DMS153 treated with DMSO at 0.1 percent for 48 hours (cell line): ENCODE measurements around the gene ING1.
"Not testable (repeated sequence)": the region's sequence is repeated elsewhere in the genome, so short reads cannot be mapped to it uniquely, and the experiment has no call there.

ENCODE experiments used
- DNase-seq: peaks from one replicate; lab custom pipeline; 2025; ENCODE audit not compliant: unreplicated experiment; lab: John Stamatoyannopoulos, UW

Gene ING1

GRCh38 chr13:110690516-110690915 lies 23.0 kb upstream of the ING1 start:
- DNase-seq = no peak

DNA sequence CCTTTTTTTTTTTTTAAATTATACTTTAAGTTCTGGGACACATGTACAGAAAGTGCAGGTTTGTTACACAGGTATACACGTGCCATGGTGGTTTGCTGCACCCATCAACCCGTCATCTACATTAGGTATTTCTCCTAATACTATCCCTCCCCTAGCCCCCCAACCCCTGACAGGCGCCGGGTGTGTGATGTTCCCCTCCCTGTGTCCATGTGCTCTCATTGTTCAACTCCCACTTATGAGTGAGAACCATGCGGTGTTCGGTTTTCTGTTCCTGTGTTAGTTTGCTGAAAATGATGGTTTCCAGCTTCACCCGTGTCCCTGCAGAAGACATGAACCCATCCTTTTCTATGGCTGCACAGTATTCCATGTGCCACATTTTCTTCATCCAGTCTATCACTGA lies 17.7 kb upstream of the ING1 start:
- DNase-seq = not testable (repeated sequence)

- DNase-seq = no peak
These were observed 16.7 kb upstream of the ING1 start for GRCh38 chr13:110696776-110697175.

DNA sequence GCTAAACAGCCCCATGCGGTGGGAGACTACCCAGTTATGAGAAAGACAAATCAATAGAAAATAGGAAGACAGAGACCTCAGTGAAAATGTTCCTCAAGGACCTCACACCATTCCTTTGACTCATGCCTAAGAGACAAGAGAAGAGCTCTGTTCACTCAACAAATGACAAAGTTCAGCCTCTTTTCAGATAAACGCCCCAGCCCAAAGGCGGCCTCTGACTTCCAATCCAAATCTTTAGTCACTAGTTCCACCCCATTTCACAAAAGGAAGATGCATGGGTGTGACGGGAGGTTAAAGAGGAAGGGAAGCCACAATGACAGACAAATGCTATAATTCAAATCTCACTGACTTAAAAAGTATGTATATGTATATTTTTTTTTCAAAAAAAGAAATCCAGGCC lies 15.7 kb upstream of the ING1 start:
- DNase-seq = no peak

DNA sequence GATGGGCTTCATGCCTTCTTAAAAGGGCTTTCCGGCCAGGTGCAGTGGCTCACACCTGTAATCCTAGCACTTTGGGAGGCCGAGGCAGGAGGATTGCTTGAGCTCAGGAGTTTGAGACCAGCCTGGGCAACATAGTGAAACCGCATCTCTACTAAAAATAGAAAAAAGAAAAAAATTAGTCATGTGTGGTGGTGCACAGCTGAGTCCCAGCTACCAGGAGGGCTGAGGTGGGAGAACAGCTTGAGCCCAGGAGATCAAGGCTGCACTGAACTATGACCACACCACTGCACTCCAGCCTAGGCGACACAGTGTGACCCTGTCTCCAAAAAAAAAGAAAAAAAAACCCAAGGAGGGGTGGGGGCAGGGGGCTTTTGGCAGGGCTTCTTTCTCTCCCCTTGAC lies 14.8 kb upstream of the ING1 start:
- DNase-seq = no peak

DNA sequence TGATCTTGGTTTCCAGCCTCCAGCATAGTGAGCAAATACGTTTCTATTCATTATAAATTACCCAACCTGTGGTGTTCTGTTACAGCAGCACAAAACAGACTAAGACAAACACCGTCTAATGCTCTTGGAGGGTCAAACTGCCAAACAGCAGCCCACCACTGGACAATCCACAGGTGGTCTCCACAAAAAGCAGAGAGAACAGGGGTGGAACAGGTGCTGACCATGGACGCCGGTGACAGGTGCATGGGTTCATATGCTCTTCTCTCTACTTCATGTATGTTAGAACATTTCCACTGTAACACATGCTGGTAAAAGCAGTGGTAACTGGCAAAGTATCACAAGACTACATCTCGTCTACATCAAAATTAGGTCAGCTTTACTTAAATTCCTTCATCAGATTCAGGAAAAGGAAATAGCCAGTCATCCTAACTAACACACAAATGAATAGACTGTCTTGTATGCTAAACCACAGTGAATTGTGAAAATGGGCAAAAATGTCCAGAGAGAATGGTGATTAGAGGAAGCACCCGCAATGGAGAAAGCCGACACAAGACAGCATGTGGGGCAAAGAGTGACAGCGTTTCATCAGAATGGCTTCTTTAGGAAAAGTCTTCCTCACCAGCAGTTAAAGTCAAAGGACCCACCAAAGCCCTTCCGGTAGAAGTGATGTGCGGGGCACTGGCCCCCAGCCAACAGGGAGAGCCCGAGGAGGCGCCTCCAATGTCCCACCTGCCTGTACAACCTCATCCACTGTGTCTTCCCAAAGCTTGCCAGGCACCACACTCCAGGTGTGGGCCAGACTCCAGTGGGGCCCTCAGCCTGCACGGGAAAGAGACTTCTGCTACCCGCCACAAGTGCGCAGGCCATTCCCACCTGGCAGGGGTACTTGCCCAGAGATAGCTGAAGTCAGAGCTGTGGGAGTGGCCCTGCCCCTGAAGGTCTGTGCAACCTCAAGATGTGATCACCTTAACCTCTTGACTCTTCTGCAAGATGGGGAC lies 14.1 kb upstream of the ING1 start:
- no peak for DNase-seq

GRCh38 chr13:110700186-110700585 lies 13.3 kb upstream of the ING1 start:
- DNase-seq = no peak

- DNase-seq = no peak
These were observed 12.9 kb upstream of the ING1 start for GRCh38 chr13:110700641-110701040.

GRCh38 chr13:110701061-110701460 lies 12.4 kb upstream of the ING1 start:
- DNase-seq = not testable (repeated sequence)

- no peak for DNase-seq
These were observed 11.4 kb upstream of the ING1 start for GRCh38 chr13:110702089-110702488.

GRCh38 chr13:110702591-110703526 lies 10.6 kb upstream of the ING1 start:
- no peak for DNase-seq

GRCh38 chr13:110705356-110705825 lies 8.1 kb upstream of the ING1 start:
- DNase-seq = no peak

GRCh38 chr13:110705826-110706569 lies 7.5 kb upstream of the ING1 start, which contains the start of gene CARS2:
Gene CARS2 (minus strand): TSS chr13:110706116. CDS start chr13:110706093, 23 bp downstream.
- DNase-seq = peak; percentile 82

GRCh38 chr13:110706570-110707372 lies 6.7 kb upstream of the ING1 start:
- no peak for DNase-seq

DNA sequence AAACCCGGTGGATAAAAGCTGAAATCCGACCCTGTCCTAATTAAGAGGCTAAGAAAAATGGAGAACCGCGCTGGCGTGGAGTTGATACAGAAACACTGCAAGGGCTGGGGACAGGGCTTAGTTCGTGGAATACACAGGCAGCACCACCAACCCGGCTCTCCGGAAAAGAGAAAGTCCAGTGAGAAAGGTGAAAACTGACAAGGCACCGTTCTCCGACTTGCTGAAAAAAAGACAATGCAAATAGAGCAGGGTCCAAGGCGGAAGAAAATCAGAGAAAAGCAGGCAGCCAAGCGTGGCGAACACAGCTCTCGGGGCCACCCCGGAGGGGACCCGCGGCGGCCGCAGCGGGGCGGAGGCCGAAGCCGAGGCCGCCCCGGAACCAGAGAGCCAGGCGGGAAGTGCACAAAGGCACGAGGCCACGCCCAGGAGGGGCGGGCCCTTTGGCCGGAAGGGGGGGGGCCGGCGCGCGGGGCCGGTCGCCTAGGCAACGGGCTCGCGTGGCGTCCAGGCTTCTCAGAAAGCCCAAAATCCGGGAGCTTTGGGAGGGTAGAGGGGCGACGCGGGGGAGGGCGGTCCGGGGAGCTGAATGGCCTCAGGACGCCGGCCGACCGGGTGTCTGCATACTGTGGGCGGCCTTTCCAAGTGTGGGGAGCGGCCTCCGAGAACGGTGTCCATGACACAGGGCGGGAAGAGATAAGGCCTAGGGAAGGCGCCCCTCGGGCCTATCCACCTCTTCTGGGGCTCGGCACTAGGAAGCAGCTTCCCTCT lies 1.2 kb upstream of the ING1 start:
- peak; percentile 63 for DNase-seq

GRCh38 chr13:110712849-110713641 lies 455 bp upstream of the ING1 start:
- peak; percentile 96 for DNase-seq

DNA sequence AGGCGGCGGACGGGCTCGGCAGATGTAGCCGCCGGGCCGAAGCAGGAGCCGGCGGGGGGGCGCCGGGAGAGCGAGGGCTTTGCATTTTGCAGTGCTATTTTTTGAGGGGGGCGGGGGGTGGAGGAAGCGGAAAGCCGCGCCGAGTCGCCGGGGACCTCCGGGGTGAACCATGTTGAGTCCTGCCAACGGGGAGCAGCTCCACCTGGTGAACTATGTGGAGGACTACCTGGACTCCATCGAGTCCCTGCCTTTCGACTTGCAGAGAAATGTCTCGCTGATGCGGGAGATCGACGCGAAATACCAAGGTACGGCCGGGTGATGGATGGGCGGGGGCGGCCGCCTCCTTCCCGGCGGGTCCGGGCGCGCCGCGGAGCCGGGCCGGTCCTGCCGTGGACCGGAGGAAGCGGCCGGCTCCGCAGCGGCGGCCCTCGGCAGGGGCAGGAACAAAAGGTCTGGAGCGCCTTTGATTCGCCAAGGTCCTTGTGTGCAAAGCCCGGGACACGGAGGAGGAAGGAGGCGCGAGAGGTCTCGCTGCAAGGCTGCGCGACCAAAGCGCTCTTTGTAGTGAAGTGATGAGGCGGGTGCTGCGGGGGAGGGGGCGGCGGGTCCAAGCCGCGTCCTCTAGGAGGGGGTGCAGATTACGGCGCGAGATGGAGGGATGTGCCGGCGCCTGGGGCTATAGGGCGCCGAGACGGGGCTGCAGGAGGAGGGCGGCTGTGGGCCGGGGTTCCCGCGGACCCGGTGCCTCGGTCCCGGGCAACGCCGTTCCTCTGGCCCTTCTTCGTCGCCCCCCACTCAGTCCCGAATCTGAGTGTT lies 689 bp downstream of the ING1 start:
- DNase-seq = no peak
